Measurements from ENCODE around the gene MSS51.

DNA sequence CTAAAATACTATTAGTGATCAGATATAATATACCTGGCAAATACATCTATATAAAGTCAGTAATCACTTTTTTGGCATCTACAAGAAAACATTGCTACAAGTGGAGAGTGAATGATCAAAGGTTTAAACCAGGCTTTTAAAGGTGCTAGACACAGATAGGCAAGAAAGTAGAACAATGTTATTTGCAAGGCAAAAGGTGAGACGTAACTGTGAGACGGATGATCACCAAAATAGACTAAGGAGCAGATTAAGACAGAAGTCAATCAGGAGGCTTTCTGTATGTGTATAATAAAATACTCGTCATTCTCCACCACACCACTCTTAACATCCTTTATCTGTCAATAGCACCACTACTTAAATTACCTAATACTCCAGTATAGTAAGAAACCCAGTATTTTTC is 27.8 kb downstream of the MSS51 start:
- TF ChIP-seq, protein P1, sequence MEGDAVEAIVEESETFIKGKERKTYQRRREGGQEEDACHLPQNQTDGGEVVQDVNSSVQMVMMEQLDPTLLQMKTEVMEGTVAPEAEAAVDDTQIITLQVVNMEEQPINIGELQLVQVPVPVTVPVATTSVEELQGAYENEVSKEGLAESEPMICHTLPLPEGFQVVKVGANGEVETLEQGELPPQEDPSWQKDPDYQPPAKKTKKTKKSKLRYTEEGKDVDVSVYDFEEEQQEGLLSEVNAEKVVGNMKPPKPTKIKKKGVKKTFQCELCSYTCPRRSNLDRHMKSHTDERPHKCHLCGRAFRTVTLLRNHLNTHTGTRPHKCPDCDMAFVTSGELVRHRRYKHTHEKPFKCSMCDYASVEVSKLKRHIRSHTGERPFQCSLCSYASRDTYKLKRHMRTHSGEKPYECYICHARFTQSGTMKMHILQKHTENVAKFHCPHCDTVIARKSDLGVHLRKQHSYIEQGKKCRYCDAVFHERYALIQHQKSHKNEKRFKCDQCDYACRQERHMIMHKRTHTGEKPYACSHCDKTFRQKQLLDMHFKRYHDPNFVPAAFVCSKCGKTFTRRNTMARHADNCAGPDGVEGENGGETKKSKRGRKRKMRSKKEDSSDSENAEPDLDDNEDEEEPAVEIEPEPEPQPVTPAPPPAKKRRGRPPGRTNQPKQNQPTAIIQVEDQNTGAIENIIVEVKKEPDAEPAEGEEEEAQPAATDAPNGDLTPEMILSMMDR (IDR thresholded peaks at IDR 0.05) = no peak
- TF ChIP-seq POLR2AphosphoS5 (IDR thresholded peaks at IDR 0.05) (no peak), POLR2A (IDR thresholded peaks at IDR 0.05) (no peak), EP300 (IDR thresholded peaks at IDR 0.05) (no peak)

Measured in sigmoid colon (tissue), 4 donors.